Spinal cord (tissue), 10 donors: ENCODE measurements around the gene MRE11. TPM values are rescaled to one million over a fixed set of nuclear protein-coding genes. Genes with fewer than 3 reads are reported as not detected.

Source experiments
- DNase-seq, 6 donors: peaks; one replicate each; pipeline versions ENCODE4 v3.0.0 to v3.0.0-alpha.2; 2013 to 2015; ENCODE audit warnings: low spot score in 6 of 6, low read depth in 4 of 6
- H3K27ac ChIP-seq: one replicate; pipeline ENCODE4 v1.5.1; 2013; ENCODE audit warnings: low read depth, low read length, control low read depth
- H3K27me3 ChIP-seq: one replicate; pipeline ENCODE4 v1.6.1; 2013; ENCODE audit warnings: low read length; ENCODE audit not compliant: control insufficient read depth, insufficient read depth
- H3K36me3 ChIP-seq: one replicate; pipeline ENCODE4 v1.6.1; 2013; ENCODE audit warnings: low read length; ENCODE audit not compliant: control insufficient read depth, insufficient read depth
- H3K4me1 ChIP-seq: one replicate; pipeline ENCODE4 v1.6.1; 2013; ENCODE audit warnings: low read length; ENCODE audit not compliant: control insufficient read depth, insufficient read depth
- H3K4me3 ChIP-seq: one replicate; pipeline ENCODE4 v1.5.1; 2013; ENCODE audit warnings: low read depth, low read length, control low read depth
- H3K9me3 ChIP-seq: one replicate; pipeline ENCODE4 v1.6.1; 2013; ENCODE audit warnings: low read length; ENCODE audit not compliant: control insufficient read depth, insufficient read depth
- WGBS: methylation state at CpG from one replicate; pipeline ENCODE4 v1.1.5; 2013; ENCODE audit warnings: missing lambda C conversion rate; ENCODE audit not compliant: insufficient coverage; 5-methylcytosine and 5-hydroxymethylcytosine counted together
- polyA plus RNA-seq, 2 donors: library from polyadenylated mRNA; unstranded; fragments of 120-200 nt; gene quantifications; one replicate each; pipeline ENCODE4 v1.2.1, GENCODE V29; 2013; ENCODE audit not compliant: insufficient read length in 2 of 2
- total RNA-seq, 2 donors: library from RNA; depleted of rRNA in 1 of 2; stranded (reverse); fragments of 120-200 nt in 1 of 2; fragments of >200 nt in 1 of 2; gene quantifications; one replicate each; pipeline versions ENCODE4 v1.2.3 to v1.2.4, GENCODE V29; 2013 to 2014
- donor health status: healthy.

The MRE11 gene
- total and polyA plus RNA-seq, 4 donors = 10.6 to 26.5 (median 19.3) TPM

GRCh38 chr11:94526645-94527438 lies 33.2 kb upstream of the MRE11 start:
- Histone ChIP-seq H3K4me1 (no peaks in the 10 kb centered on the region), H3K4me3 (no peak overlapping the region), H3K27ac (no peak overlapping the region), H3K27me3 (no peaks in the 10 kb centered on the region), H3K36me3 (no peaks in the 10 kb centered on the region), H3K9me3 (no peaks in the 10 kb centered on the region)
- WGBS = no CpG with 5 or more reads among the region's 4 CpGs
- DNase-seq = peak in 1 of 6 donors; percentile 12

- no CpG with 5 or more reads among the region's 5 CpGs for WGBS
- Histone ChIP-seq H3K9me3 (no peaks in the 10 kb centered on the region), H3K27me3 (no peaks in the 10 kb centered on the region), H3K4me3 (no peak overlapping the region), H3K4me1 (no peaks in the 10 kb centered on the region), H3K36me3 (no peaks in the 10 kb centered on the region), H3K27ac (no peak overlapping the region)
- DNase-seq = peak in 2 of 6 donors; percentile 83 to 84
These were observed 32.1 kb upstream of the MRE11 start for GRCh38 chr11:94525546-94526324.

- no peaks in the 10 kb centered on the region for H3K4me1 ChIP-seq
- DNase-seq = no peak
- no CpG with 5 or more reads among the region's 1 CpG for WGBS
- H3K4me3 ChIP-seq = no peak overlapping the region
- H3K27me3 ChIP-seq = no peaks in the 10 kb centered on the region
- H3K27ac ChIP-seq = no peak overlapping the region
- no peaks in the 10 kb centered on the region for H3K36me3 ChIP-seq
- H3K9me3 ChIP-seq = no peaks in the 10 kb centered on the region
These were observed 30.7 kb upstream of the MRE11 start for GRCh38 chr11:94524341-94524740.

- DNase-seq = no peak
- Histone ChIP-seq H3K27me3 (no peaks in the 10 kb centered on the region), H3K36me3 (no peaks in the 10 kb centered on the region), H3K4me3 (no peak overlapping the region), H3K9me3 (no peaks in the 10 kb centered on the region), H3K4me1 (no peaks in the 10 kb centered on the region), H3K27ac (no peak overlapping the region)
- 73% methylated on average over 5 of the region's 5 CpGs for WGBS
These were observed 28.0 kb upstream of the MRE11 start for GRCh38 chr11:94521684-94522083.

- H3K9me3 ChIP-seq = no peaks in the 10 kb centered on the region
- WGBS = 40% methylated on average over 1 of the region's 5 CpGs
- no peaks in the 10 kb centered on the region for H3K36me3 ChIP-seq
- peak in 5 of 6 donors; percentile 30 to 89 (median 42) for DNase-seq
- H3K27ac ChIP-seq = no peak overlapping the region
- no peak overlapping the region for H3K4me3 ChIP-seq
- H3K27me3 ChIP-seq = no peaks in the 10 kb centered on the region
- no peaks in the 10 kb centered on the region for H3K4me1 ChIP-seq
These were observed 25.9 kb upstream of the MRE11 start for GRCh38 chr11:94519478-94520084.

- no CpG with 5 or more reads among the region's 4 CpGs for WGBS
- no peak for DNase-seq
- Histone ChIP-seq H3K4me1 (no peaks in the 10 kb centered on the region), H3K9me3 (no peaks in the 10 kb centered on the region), H3K36me3 (no peaks in the 10 kb centered on the region), H3K27ac (no peak overlapping the region), H3K27me3 (no peaks in the 10 kb centered on the region), H3K4me3 (no peak overlapping the region)
These were observed 24.7 kb upstream of the MRE11 start for GRCh38 chr11:94518300-94518699.

- no peaks in the 10 kb centered on the region for H3K27me3 ChIP-seq
- 31% methylated on average over 1 of the region's 1 CpG for WGBS
- H3K36me3 ChIP-seq = no peaks in the 10 kb centered on the region
- no peak overlapping the region for H3K4me3 ChIP-seq
- no peaks in the 10 kb centered on the region for H3K9me3 ChIP-seq
- no peak overlapping the region for H3K27ac ChIP-seq
- H3K4me1 ChIP-seq = peaks cover 8% of the 10 kb centered on the region
- DNase-seq = no peak
These were observed 23.1 kb upstream of the MRE11 start for GRCh38 chr11:94516725-94517124.

- Histone ChIP-seq H3K4me3 (no peak overlapping the region), H3K27ac (no peak overlapping the region)
- WGBS = 67% methylated on average over 1 of the region's 2 CpGs
These were observed 21.8 kb upstream of the MRE11 start for GRCh38 chr11:94515398-94515797.

GRCh38 chr11:94513091-94513490 lies 19.4 kb upstream of the MRE11 start:
- no peak overlapping the region for H3K4me3 ChIP-seq
- DNase-seq = peak in 1 of 6 donors; percentile 36
- peaks cover 9% of the 10 kb centered on the region for H3K4me1 ChIP-seq
- no peaks in the 10 kb centered on the region for H3K36me3 ChIP-seq
- H3K27ac ChIP-seq = no peak overlapping the region
- no peaks in the 10 kb centered on the region for H3K9me3 ChIP-seq
- WGBS = no CpG with 5 or more reads among the region's 2 CpGs
- no peaks in the 10 kb centered on the region for H3K27me3 ChIP-seq

More at GRCh38 chr11:94515398-94515797, 21.8 kb upstream of the MRE11 start:
- no peak for DNase-seq
- Histone ChIP-seq H3K9me3 (no peaks in the 10 kb centered on the region), H3K4me1 (peaks cover 9% of the 10 kb centered on the region), H3K27me3 (no peaks in the 10 kb centered on the region), H3K36me3 (no peaks in the 10 kb centered on the region)
